Ectodermal cell (in vitro differentiated cells): ENCODE results near the gene TMEM207.

Experiments
- H3K27ac ChIP-seq: 2 replicates; pipeline ENCODE4 v1.7.0; 2013; ENCODE audit warnings: mild to moderate bottlenecking, low read depth, low read length; ENCODE audit not compliant: insufficient read depth, poor library complexity, severe bottlenecking
- H3K27me3 ChIP-seq: 2 replicates; pipeline ENCODE4 v1.7.0; 2013; ENCODE audit warnings: mild to moderate bottlenecking, low read length; ENCODE audit not compliant: insufficient read depth, control insufficient read depth, poor library complexity, severe bottlenecking
- H3K36me3 ChIP-seq: one replicate; pipeline ENCODE4 v1.7.0; 2013; ENCODE audit warnings: low read length; ENCODE audit not compliant: control insufficient read depth, insufficient read depth
- H3K4me1 ChIP-seq: one replicate; pipeline ENCODE4 v1.7.0; 2013; ENCODE audit warnings: low read length; ENCODE audit not compliant: control insufficient read depth, insufficient read depth
- H3K4me3 ChIP-seq: 2 replicates; pipeline ENCODE4 v1.7.0; 2013; ENCODE audit warnings: low read depth, low read length, control low read depth; ENCODE audit not compliant: insufficient read depth
- H3K9me3 ChIP-seq: 2 replicates; pipeline ENCODE4 v1.7.0; 2013; ENCODE audit warnings: mild to moderate bottlenecking, low read length, moderate library complexity; ENCODE audit not compliant: control insufficient read depth
- WGBS, 2 experiments: methylation state at CpG; one replicate each; pipeline ENCODE4 v1.1.7; 2013; ENCODE audit warnings: missing lambda C conversion rate in 2 of 2; 5-methylcytosine and 5-hydroxymethylcytosine counted together

TMEM207 gene

DNA sequence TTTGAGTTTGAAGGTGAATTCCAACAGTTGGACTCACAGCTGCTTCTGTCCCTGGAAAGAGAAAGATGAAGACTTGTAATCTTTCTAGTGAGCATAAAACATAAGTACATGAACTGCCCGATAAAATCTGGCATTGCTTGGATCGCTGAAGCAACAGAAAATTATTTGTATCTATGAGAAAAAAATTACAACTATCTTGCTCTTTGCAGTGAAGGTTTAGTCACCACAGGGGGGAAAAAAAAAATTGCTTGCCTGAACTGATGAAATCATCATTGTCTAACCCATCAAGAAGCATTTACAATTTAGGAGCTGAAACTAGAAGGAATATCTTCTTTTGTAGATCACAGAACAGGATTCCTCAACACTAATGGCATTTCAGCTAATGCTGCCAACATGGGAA lies 20.0 kb downstream of the TMEM207 start:
- WGBS, 2 experiments, result 73% methylated on average over 2 of the region's 2 CpGs; no CpG with 5 or more reads in 1 of the 2 experiments
- no peak overlapping the region for H3K4me3 ChIP-seq
- H3K27ac ChIP-seq, result no peak overlapping the region
- no peaks in the 10 kb centered on the region for H3K4me1 ChIP-seq
- H3K9me3 ChIP-seq, result no peaks in the 10 kb centered on the region
- H3K27me3 ChIP-seq, result no peaks in the 10 kb centered on the region
- no peaks in the 10 kb centered on the region for H3K36me3 ChIP-seq

GRCh38 chr3:190426806-190427507 lies 22.7 kb downstream of the TMEM207 start:
- Histone ChIP-seq H3K4me3 (no peak overlapping the region), H3K9me3 (no peaks in the 10 kb centered on the region), H3K27me3 (no peaks in the 10 kb centered on the region), H3K27ac (no peak overlapping the region), H3K4me1 (no peaks in the 10 kb centered on the region), H3K36me3 (no peaks in the 10 kb centered on the region)
- WGBS, 2 experiments, result 94 to 97% methylated on average over 6 of the region's 6 CpGs

DNA sequence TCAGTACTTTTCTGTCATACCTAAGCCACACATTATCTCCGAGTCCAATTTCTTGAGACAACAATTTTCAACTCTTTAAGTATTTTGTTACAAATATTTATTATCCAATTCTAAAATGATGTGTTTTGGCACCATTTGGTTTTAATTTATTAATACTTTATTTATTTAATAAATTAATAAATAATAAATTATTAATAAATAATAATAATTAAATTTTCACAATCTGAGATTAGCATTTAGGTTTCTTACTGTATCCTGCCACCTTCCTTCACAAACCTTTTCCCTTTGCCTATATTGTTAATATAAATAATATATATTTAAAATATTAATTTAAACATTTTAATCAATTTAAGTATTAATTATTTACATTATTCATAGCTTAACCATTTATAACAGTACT lies 23.9 kb downstream of the TMEM207 start:
- H3K27me3 ChIP-seq, result no peaks in the 10 kb centered on the region
- 100% methylated on average over 1 of the region's 1 CpG; no CpG with 5 or more reads in 1 of the 2 experiments for whole genome bisulfite sequencing, 2 experiments

DNA sequence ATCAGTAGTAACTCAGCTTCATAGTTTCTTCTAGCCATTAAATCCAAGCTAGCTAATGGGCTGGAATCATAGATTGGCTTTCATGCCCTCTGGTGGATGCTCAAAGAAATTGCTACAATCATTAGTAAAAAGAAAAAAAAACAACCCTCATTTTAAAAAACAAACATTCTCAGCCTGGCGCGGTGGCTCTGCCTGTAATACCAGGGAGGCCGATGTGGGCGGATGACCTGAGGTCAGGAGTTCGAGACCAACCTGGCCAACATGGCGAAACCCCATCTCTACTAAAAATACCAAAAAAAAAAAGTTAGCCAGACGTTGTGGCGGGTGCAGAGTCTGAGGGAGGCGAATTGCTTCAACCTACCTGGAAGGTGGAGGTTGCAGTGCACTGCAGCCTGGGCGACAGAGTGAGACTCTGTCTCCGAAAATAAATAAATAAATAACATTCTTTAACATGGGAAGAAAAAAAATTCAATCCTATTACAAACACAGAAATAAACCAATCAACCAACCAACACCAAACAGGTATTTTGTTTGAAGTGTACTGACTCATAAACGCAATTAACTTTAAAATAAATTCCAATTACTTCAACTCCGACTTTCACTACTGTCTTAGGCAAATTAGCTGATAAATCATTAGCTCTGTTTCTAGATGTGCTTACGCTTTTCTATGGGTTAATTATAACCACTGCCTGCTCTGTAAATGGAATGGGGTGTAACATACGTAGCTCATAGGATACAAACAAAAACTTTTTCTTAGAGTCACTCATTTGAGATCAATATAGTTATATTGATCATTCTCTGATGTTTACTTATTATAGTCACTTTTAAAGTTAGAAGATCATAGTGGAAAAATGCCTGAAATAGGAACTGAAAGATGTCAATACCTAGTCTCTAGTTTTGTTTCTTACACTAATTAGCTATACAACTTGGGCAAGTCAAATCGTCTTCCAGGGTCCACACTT lies 24.9 kb downstream of the TMEM207 start:
- Histone ChIP-seq H3K27me3 (no peaks in the 10 kb centered on the region), H3K9me3 (no peaks in the 10 kb centered on the region), H3K4me3 (no peak overlapping the region), H3K27ac (no peak overlapping the region), H3K4me1 (no peaks in the 10 kb centered on the region), H3K36me3 (no peaks in the 10 kb centered on the region)
- 31 to 42% methylated on average over 11 to 14 of the region's 16 CpGs for WGBS, 2 experiments

More for the DNA sequence above, 23.9 kb downstream of the TMEM207 start:
- H3K36me3 ChIP-seq, result no peaks in the 10 kb centered on the region
- H3K4me3 ChIP-seq, result no peak overlapping the region
- H3K4me1 ChIP-seq, result no peaks in the 10 kb centered on the region
- no peak overlapping the region for H3K27ac ChIP-seq
- no peaks in the 10 kb centered on the region for H3K9me3 ChIP-seq

- WGBS, 2 experiments, result 50 to 53% methylated on average over 2 of the region's 2 CpGs
Observed at GRCh38 chr3:190424108-190424477, 25.6 kb downstream of the TMEM207 start.

DNA sequence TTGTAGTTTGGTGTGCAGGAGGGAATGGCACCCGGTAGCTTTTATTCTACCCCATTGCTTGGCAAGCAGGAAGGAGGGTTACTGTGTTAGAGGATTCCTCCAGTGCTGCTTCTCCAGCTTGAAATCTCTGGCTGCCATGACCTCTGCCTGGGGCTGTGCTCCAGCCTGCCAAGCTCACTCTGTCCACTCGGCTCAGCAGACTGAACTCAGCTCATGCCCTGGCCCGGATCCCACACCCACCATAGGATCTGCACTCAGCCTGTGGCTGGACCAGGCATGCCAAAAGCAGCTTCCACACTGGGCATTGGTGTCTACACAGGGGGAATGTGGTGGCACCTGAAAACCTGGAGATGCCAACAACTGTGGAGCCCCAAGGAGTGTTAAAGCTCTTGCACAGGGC lies 35.4 kb downstream of the TMEM207 start:
- no peaks in the 10 kb centered on the region for H3K9me3 ChIP-seq
- H3K27ac ChIP-seq, result no peak overlapping the region
- H3K4me3 ChIP-seq, result no peak overlapping the region
- 92 to 97% methylated on average over 3 of the region's 3 CpGs for WGBS, 2 experiments
- no peaks in the 10 kb centered on the region for H3K36me3 ChIP-seq
- no peaks in the 10 kb centered on the region for H3K4me1 ChIP-seq
- no peaks in the 10 kb centered on the region for H3K27me3 ChIP-seq

More at GRCh38 chr3:190424108-190424477, 25.6 kb downstream of the TMEM207 start:
- Histone ChIP-seq H3K4me3 (no peak overlapping the region), H3K27ac (no peak overlapping the region), H3K4me1 (no peaks in the 10 kb centered on the region), H3K9me3 (no peaks in the 10 kb centered on the region), H3K27me3 (no peaks in the 10 kb centered on the region), H3K36me3 (no peaks in the 10 kb centered on the region)

DNA sequence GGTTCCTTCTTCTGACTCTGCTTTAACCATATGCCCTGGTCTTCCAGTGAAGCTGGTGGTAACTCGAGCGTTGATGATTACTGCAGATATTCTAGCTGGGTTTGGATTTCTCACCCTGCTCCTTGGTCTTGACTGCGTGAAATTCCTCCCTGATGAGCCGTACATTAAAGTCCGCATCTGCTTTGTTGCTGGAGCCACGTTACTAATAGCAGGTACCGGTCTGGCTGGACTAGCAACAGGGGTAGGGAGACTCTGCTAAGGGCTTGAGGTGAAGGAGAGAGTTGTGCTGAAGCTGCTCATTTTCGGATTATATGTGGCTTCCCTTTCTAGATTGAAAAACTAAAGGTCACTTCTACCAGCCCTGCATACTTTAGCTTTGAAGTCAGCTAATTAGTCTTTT lies 45.0 kb downstream of the TMEM207 start:
- no peak overlapping the region for H3K4me3 ChIP-seq
- H3K27me3 ChIP-seq, result no peaks in the 10 kb centered on the region
- no peak overlapping the region for H3K27ac ChIP-seq
- H3K36me3 ChIP-seq, result no peaks in the 10 kb centered on the region
- H3K9me3 ChIP-seq, result no peaks in the 10 kb centered on the region
- 93 to 95% methylated on average over 8 of the region's 8 CpGs for WGBS, 2 experiments
- no peaks in the 10 kb centered on the region for H3K4me1 ChIP-seq

DNA sequence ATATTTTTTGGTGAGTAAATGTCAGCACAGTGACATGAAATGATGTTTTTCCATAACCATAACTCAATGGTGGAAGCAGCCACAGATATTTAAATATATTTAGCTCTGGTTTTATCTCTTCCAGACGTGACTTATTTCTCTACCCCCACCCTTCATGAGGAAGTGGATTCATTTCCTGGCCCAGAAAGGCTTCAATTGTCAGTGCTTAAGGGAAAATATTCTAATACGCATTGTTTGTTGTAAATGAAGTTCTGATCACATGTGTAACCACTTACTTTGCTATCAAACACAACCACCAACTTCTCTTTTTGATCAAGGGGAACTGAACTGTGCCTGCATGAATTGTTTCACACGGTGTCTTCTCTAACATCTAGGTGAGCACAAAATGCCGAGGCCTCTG lies 47.7 kb downstream of the TMEM207 start:
- no peaks in the 10 kb centered on the region for H3K9me3 ChIP-seq
- H3K36me3 ChIP-seq, result no peaks in the 10 kb centered on the region
- no peak overlapping the region for H3K4me3 ChIP-seq
- H3K27ac ChIP-seq, result no peak overlapping the region
- no peaks in the 10 kb centered on the region for H3K27me3 ChIP-seq
- WGBS, 2 experiments, result 84 to 96% methylated on average over 2 to 4 of the region's 4 CpGs
- H3K4me1 ChIP-seq, result no peaks in the 10 kb centered on the region

- Histone ChIP-seq H3K4me3 (no peak overlapping the region), H3K4me1 (no peaks in the 10 kb centered on the region), H3K27me3 (no peaks in the 10 kb centered on the region), H3K36me3 (no peaks in the 10 kb centered on the region), H3K9me3 (no peaks in the 10 kb centered on the region), H3K27ac (no peak overlapping the region)
- WGBS, 2 experiments, result 92 to 96% methylated on average over 8 of the region's 8 CpGs
Observed at GRCh38 chr3:190399677-190400076, 50.0 kb downstream of the TMEM207 start.

DNA sequence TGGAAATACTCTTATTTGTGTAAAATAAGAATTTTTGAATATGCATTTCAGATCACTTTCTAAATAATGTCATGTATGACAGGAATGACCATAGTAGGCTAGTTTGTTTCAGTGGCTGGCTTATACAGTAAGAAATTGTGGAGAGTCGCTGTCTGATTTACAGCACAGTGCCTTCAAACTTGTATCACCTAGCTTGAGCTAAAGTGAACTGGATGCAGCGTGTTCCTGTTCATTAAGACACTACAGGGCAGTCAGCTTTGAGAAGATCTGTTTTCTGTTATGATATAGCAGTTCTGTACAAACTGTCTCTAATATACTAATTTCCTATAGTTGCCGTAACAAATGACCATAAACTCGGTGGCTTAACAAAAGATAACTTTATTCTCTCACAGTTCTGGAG lies 51.8 kb downstream of the TMEM207 start:
- Histone ChIP-seq H3K27ac (no peak overlapping the region), H3K27me3 (no peaks in the 10 kb centered on the region), H3K36me3 (no peaks in the 10 kb centered on the region), H3K9me3 (no peaks in the 10 kb centered on the region), H3K4me3 (no peak overlapping the region), H3K4me1 (no peaks in the 10 kb centered on the region)
- WGBS, 2 experiments, result 91 to 92% methylated on average over 4 of the region's 4 CpGs
